CD8-positive, alpha-beta memory T cell (primary cell): ENCODE results near the gene TSFM. TPM values are rescaled to one million over a fixed set of nuclear protein-coding genes. Genes with fewer than 3 reads are reported as not detected.

ENCODE experiments used
- CTCF ChIA-PET: fragments of 350-600 bp; sonication (Branson Sonifier 250); formaldehyde crosslinking; loops from one replicate; lab custom pipeline; 2021; ENCODE audit warnings: antibody characterized with exemption; lab: Charles Lee
- POLR2A ChIA-PET: fragments of 350-600 bp; sonication (Branson Sonifier 250); formaldehyde crosslinking; loops from one replicate; lab custom pipeline; 2021; ENCODE audit warnings: antibody characterized with exemption; lab: Charles Lee
- DNase-seq, 5 donors: peaks; one replicate each; pipeline versions ENCODE4 v3.0.0 to v3.0.0-alpha.2; 2020 to 2022; ENCODE audit warnings: mixed read lengths in 1 of 5
- H3K27ac ChIP-seq: one replicate; pipeline ENCODE4 v1.7.0; 2013; ENCODE audit warnings: low read depth, mild to moderate bottlenecking, low read length, moderate library complexity
- H3K27me3 ChIP-seq: 2 replicates; pipeline ENCODE4 v1.7.0; 2013; ENCODE audit warnings: low read length, mild to moderate bottlenecking; ENCODE audit not compliant: insufficient read depth, poor library complexity, severe bottlenecking
- H3K36me3 ChIP-seq: 2 replicates; pipeline ENCODE4 v1.7.0; 2013; ENCODE audit warnings: mild to moderate bottlenecking, low read length, moderate library complexity; ENCODE audit not compliant: insufficient read depth
- H3K4me1 ChIP-seq: 2 replicates; pipeline ENCODE4 v1.7.0; 2013; ENCODE audit warnings: mild to moderate bottlenecking, low read length, moderate library complexity; ENCODE audit not compliant: insufficient read depth
- H3K4me3 ChIP-seq: 2 replicates; pipeline ENCODE4 v1.7.0; 2013; ENCODE audit warnings: mild to moderate bottlenecking, low read length
- H3K9me3 ChIP-seq: 2 replicates; pipeline ENCODE4 v1.7.0; 2013; ENCODE audit warnings: mild to moderate bottlenecking, low read length
- H3K27ac Mint-ChIP-seq, 8 donors: one replicate each; pipeline ENCODE4 v1.8.0; 2020 to 2021; ENCODE audit warnings: mixed read lengths in 8 of 8, mild to moderate bottlenecking in 6 of 8, inconsistent platforms in 3 of 8, moderate library complexity in 3 of 8
- H3K27me3 Mint-ChIP-seq, 2 donors: one replicate each; pipeline ENCODE4 v1.8.0; 2020 to 2021; ENCODE audit warnings: mixed read lengths in 2 of 2, mild to moderate bottlenecking in 1 of 2, moderate library complexity in 1 of 2
- H3K36me3 Mint-ChIP-seq, 3 donors: one replicate each; pipeline ENCODE4 v1.8.0; 2020 to 2021; ENCODE audit warnings: mixed read lengths in 3 of 3, inconsistent platforms in 1 of 3, mild to moderate bottlenecking in 1 of 3
- H3K4me1 Mint-ChIP-seq, 3 donors: one replicate each; pipeline ENCODE4 v1.8.0; 2020 to 2021; ENCODE audit warnings: mixed read lengths in 3 of 3, inconsistent platforms in 1 of 3, mild to moderate bottlenecking in 1 of 3
- H3K4me3 Mint-ChIP-seq, 7 donors: one replicate each; pipeline ENCODE4 v1.8.0; 2020 to 2021; ENCODE audit warnings: mixed read lengths in 7 of 7, mild to moderate bottlenecking in 6 of 7, moderate library complexity in 4 of 7, inconsistent platforms in 2 of 7
- H3K9me3 Mint-ChIP-seq, 5 donors: one replicate each; pipeline ENCODE4 v1.8.0; 2020 to 2022; ENCODE audit warnings: mixed read lengths in 5 of 5, mild to moderate bottlenecking in 3 of 5, moderate library complexity in 2 of 5, inconsistent platforms in 1 of 5
- polyA plus RNA-seq: library from polyadenylated mRNA; unstranded; fragments of 300-500 nt; fragmentation: Illumina TruSeq; gene quantifications from one replicate; pipeline ENCODE4 v1.2.3, GENCODE V29; 2021
- total RNA-seq, 2 experiments: library from RNA; stranded (reverse); gene quantifications; one replicate each; pipeline ENCODE4 v1.2.3, GENCODE V29; 2021

TSFM gene
- total and polyA plus RNA-seq, 3 experiments from 2014 or later = 32.6 to 69.0 (median 64.0) TPM

DNA sequence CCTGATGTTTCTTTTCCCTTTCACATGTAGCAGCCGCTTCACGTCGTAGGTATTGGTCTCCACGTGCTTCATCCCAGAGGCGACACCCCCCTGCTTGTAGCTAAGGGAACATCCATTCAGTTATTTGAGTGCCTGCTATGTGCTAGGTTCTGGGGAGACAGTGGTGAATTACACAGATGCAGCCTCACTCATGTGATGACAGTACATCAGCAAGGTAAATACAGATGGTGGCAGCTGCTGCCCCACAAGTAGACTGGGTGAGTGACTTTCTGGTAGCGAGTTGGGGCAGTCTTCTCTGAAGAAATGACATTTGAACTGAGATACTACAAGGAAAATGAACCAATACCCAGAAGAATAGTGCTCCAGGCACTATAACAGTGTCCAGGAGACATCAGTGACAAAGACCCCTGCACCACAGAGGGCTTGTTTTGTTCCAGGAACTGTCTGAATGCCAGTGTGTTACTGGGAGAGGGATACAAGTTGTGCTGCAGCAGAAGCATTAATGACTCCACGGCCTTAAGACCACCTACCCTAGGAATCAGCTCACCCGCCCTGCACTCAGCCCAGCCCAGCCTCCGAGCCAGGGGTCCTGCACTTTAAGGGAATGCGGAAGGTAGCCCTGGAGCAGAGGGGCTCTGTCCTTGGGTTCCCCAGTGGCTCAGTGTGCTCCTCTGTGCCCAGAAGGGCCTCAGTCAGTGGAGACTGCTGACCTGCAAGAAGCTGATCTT, 28.6 kb downstream of the TSFM start:
- no peaks in the 10 kb centered on the region for H3K4me1 ChIP-seq
- Mint-ChIP-seq H3K4me1 (peaks cover 0 to 1% (median 0%) of the 10 kb centered on the region in 3 donors), H3K9me3 (no peaks in the 10 kb centered on the region), H3K36me3 (peaks cover 0 to 50% (median 12%) of the 10 kb centered on the region in 3 donors), H3K4me3 (no peak overlapping the region), H3K27me3 (no peaks in the 10 kb centered on the region), H3K27ac (no peak overlapping the region)
- ChIA-PET POLR2A (no interaction called here), CTCF (no interaction called here)
- no peak for DNase-seq
- H3K4me3 ChIP-seq = no peak overlapping the region
- H3K27me3 ChIP-seq = no peaks in the 10 kb centered on the region
- no peaks in the 10 kb centered on the region for H3K9me3 ChIP-seq
- peaks cover 6% of the 10 kb centered on the region for H3K36me3 ChIP-seq
- no peak overlapping the region for H3K27ac ChIP-seq

- ChIA-PET POLR2A (no interaction called here), CTCF (interaction anchor here (1.2 kb wide), 1 partner anchor 90 kb away, joined by 3 read pairs; no protein-coding TSS in a partner anchor)
- Mint-ChIP-seq H3K36me3 (peaks cover 0 to 29% (median 5%) of the 10 kb centered on the region in 3 donors), H3K9me3 (no peaks in the 10 kb centered on the region), H3K27ac (no peak overlapping the region), H3K27me3 (no peaks in the 10 kb centered on the region), H3K4me3 (no peak overlapping the region), H3K4me1 (peaks cover 2 to 3% (median 2%) of the 10 kb centered on the region in 3 donors)
- Histone ChIP-seq H3K27me3 (no peaks in the 10 kb centered on the region), H3K9me3 (no peaks in the 10 kb centered on the region), H3K4me1 (no peaks in the 10 kb centered on the region), H3K27ac (no peak overlapping the region), H3K36me3 (peaks cover 3% of the 10 kb centered on the region), H3K4me3 (no peak overlapping the region)
- no peak for DNase-seq
Measured at GRCh38 chr12:57813111-57813970, 30.8 kb downstream of the TSFM start.

DNA sequence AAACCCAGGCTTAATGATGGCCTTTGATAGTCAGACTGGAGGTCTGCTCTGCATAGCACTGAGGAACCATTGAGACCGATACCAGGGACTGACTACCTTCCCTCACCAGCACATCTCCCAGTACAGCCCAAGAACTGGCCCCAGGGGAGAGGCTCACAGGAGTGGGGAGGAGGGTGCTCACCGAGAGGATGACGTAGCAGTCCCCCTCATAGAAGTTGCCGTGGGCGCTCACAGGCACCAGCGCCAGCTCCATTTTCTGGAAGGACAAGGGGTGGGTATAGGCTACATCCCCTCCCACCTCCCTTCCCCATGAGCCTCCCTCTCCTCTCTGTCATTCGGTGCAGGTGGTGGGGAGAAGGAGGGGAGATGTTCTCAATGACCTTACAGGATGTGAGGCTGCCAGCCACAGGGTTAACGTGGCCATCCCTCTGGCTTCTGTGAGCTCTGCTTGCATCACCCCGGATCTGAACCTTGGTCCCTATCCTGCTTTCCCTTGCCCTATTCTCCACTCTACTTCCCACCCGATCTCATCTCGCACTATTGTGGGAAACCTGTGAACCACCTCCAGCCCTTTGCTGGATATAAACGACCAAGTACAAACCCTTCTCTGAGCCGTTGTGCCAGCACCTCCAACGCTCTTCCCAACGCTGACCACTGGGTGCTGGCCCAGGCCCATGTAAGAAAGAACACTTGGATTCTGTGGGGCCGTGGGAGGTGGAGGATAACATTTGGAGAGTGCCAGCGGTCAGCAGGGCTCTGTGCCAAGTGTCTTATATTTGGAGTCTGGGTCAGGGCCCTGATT, 31.6 kb downstream of the TSFM start:
- no peaks in the 10 kb centered on the region for H3K9me3 ChIP-seq
- no peak overlapping the region for H3K27ac ChIP-seq
- H3K4me3 Mint-ChIP-seq = no peak overlapping the region
- H3K9me3 Mint-ChIP-seq = no peaks in the 10 kb centered on the region
- H3K4me3 ChIP-seq = no peak overlapping the region
- ChIA-PET POLR2A (no interaction called here), CTCF (no interaction called here)
- no peaks in the 10 kb centered on the region for H3K27me3 ChIP-seq
- no peaks in the 10 kb centered on the region for H3K36me3 ChIP-seq
- H3K4me1 Mint-ChIP-seq = peaks cover 3 to 8% (median 4%) of the 10 kb centered on the region in 3 donors
- peaks cover 0 to 28% (median 5%) of the 10 kb centered on the region in 3 donors for H3K36me3 Mint-ChIP-seq
- DNase-seq = no peak
- no peak overlapping the region for H3K27ac Mint-ChIP-seq
- H3K27me3 Mint-ChIP-seq = no peaks in the 10 kb centered on the region
- no peaks in the 10 kb centered on the region for H3K4me1 ChIP-seq

DNA sequence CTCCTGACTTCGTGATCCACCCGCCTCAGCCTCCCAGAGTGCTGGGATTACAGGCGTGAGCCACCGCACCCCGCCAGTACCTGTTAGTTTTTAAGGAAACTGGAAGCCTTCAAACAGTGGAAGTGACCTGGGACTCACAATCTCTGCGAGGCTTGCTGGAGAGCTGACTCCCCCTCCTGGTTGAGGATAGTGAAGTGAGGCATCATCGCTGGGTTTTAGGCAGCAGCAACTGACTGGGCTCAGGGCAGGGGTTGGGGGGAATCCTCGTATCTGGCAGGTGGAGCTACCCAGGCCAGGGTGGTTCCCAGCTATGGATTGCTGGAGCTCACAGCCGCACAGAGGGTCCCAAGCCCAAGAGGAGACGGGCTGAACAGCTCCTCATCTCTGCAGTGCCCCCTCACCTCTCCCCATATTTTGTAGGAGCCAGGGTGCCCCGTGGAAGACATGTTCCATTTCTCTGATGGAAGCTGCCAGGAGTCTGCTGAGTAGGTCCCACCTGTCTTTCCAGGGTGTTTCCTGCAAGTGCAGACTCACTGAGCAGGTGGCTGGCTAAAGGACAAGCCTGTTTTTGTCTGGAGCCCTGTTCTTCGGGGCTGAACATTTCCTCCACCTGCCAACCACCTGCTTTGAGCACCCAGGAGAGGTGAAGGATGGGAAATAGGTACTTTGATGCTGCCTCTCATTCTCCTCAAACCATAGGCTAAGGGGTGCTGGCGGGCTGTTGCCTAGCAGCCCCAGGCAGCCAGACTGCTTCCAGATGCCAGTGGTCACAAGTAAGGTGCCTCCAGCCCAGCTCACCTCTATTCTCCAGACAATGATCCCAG, 32.8 kb downstream of the TSFM start:
- POLR2A ChIA-PET = interaction anchor here (0.5 to 0.7 kb wide), 2 partner anchors 31 to 222 kb away, joined by 3 to 12 read pairs; partner anchors contain the start of gene CTDSP2
- Histone ChIP-seq H3K36me3 (no peaks in the 10 kb centered on the region), H3K27me3 (no peaks in the 10 kb centered on the region), H3K27ac (no peak overlapping the region), H3K4me1 (no peaks in the 10 kb centered on the region), H3K9me3 (no peaks in the 10 kb centered on the region), H3K4me3 (no peak overlapping the region)
- no peak overlapping the region for H3K4me3 Mint-ChIP-seq
- H3K9me3 Mint-ChIP-seq = no peaks in the 10 kb centered on the region
- peaks cover 0 to 27% (median 5%) of the 10 kb centered on the region in 3 donors for H3K36me3 Mint-ChIP-seq
- H3K27ac Mint-ChIP-seq = peak overlapping the region in 1 of 8 donors; percentile 17
- DNase-seq = no peak
- CTCF ChIA-PET = interaction anchor here (0.8 kb wide), 1 partner anchor 13 kb away, joined by 3 read pairs; no protein-coding TSS in a partner anchor
- peaks cover 3 to 8% (median 4%) of the 10 kb centered on the region in 3 donors for H3K4me1 Mint-ChIP-seq
- H3K27me3 Mint-ChIP-seq = no peaks in the 10 kb centered on the region

DNA sequence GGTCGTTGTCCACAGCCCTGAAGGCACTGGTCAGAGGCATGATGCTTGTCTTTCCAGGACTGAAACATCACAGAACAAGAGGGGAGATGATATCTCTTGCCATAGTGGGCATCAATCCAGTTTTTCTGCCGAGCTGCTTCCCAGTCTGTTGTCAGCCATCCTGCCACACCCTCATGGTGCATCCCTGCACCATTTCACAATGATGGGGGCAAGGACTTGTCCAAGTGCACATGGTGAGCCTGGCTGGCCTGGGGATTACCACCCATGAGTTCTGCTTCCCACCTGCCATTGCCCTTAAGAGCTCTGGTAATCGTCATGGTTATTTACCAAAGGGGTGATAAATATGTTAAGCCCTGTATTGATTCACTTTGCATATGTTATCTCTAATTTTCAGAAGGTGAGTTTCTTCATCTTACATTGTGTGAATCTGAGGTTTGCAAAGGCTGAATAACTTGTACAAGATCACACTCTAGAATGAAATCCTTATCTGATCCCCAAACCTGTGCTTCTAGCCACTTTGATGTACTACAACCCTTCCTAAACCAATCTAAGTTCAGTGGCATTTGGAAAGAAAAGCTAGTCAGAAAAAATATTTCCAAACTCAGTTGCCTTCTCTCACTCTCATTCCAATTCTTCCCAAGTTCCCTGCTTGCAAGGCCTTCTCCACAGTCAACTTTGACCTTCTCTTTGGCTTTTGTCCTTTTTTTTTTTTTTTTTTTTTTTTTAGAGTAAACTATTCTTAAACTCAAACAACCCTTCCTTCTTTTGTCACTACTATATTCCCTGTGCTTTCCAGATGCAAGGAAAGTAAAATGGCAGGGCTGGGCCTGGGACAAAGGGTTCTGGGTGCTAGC, 33.6 kb downstream of the TSFM start:
- no peaks in the 10 kb centered on the region for H3K9me3 Mint-ChIP-seq
- no peak overlapping the region for H3K27ac ChIP-seq
- no peaks in the 10 kb centered on the region for H3K4me1 ChIP-seq
- peaks cover 3 to 8% (median 4%) of the 10 kb centered on the region in 3 donors for H3K4me1 Mint-ChIP-seq
- H3K36me3 ChIP-seq = no peaks in the 10 kb centered on the region
- H3K27me3 ChIP-seq = no peaks in the 10 kb centered on the region
- H3K27me3 Mint-ChIP-seq = no peaks in the 10 kb centered on the region
- H3K4me3 Mint-ChIP-seq = no peak overlapping the region
- H3K9me3 ChIP-seq = no peaks in the 10 kb centered on the region
- peak overlapping the region in 3 of 8 donors; percentile 11 to 78 (median 74) for H3K27ac Mint-ChIP-seq
- peaks cover 0 to 32% (median 5%) of the 10 kb centered on the region in 3 donors for H3K36me3 Mint-ChIP-seq
- H3K4me3 ChIP-seq = no peak overlapping the region
- DNase-seq = no peak
- CTCF ChIA-PET = no interaction called here
- POLR2A ChIA-PET = interaction anchor here (0.5 to 0.7 kb wide), 3 partner anchors 30 to 223 kb away, joined by 3 to 12 read pairs (median 11); partner anchors contain the start of gene CTDSP2

GRCh38 chr12:57816855-57817151, 34.2 kb downstream of the TSFM start:
- Histone ChIP-seq H3K9me3 (no peaks in the 10 kb centered on the region), H3K36me3 (peaks cover 5% of the 10 kb centered on the region), H3K4me1 (no peaks in the 10 kb centered on the region), H3K4me3 (no peak overlapping the region), H3K27ac (no peak overlapping the region), H3K27me3 (no peaks in the 10 kb centered on the region)
- Mint-ChIP-seq H3K9me3 (no peaks in the 10 kb centered on the region), H3K27ac (no peak overlapping the region), H3K4me3 (no peak overlapping the region), H3K27me3 (no peaks in the 10 kb centered on the region), H3K4me1 (peaks cover 3 to 8% (median 4%) of the 10 kb centered on the region in 3 donors), H3K36me3 (peaks cover 0 to 33% (median 2%) of the 10 kb centered on the region in 3 donors)
- DNase-seq = no peak
- POLR2A ChIA-PET = interaction anchor here (1.4 kb wide), 1 partner anchor 48 kb away, joined by 3 read pairs; no protein-coding TSS in a partner anchor
- CTCF ChIA-PET = interaction anchor here (2.1 kb wide), 1 partner anchor 60 kb away, joined by 5 read pairs; no protein-coding TSS in a partner anchor
